Medulla oblongata (tissue), 1 donor: ENCODE measurements around the gene PRMT3.
"Not testable (repeated sequence)": the region's sequence is repeated elsewhere in the genome, so short reads cannot be mapped to it uniquely, and the experiment has no call there.

ENCODE experiments used
- DNase-seq: peaks from one replicate; pipeline ENCODE4 v3.0.0-alpha.2; 2015; ENCODE audit errors: extremely low spot score

PRMT3 gene

GRCh38 chr11:20387261-20388095, at the start of gene PRMT3:
Gene PRMT3 (plus strand): TSS chr11:20387716. CDS start chr11:20387747, 31 bp downstream.
- DNase-seq, result peak; percentile 95

GRCh38 chr11:20342347-20343141, 45.0 kb upstream of the PRMT3 start:
- DNase-seq, result no peak

GRCh38 chr11:20351136-20351535, 36.4 kb upstream of the PRMT3 start:
- no peak for DNase-seq

- DNase-seq, result no peak
These were observed 35.7 kb upstream of the PRMT3 start for GRCh38 chr11:20351751-20352262.

- peak; percentile 76 for DNase-seq
These were observed 33.6 kb upstream of the PRMT3 start for GRCh38 chr11:20353829-20354434.

- DNase-seq, result peak; percentile 60
These were observed 32.0 kb upstream of the PRMT3 start for GRCh38 chr11:20355221-20356219.

- no peak for DNase-seq
These were observed 30.4 kb upstream of the PRMT3 start for GRCh38 chr11:20357150-20357549.

- no peak for DNase-seq
These were observed 26.9 kb upstream of the PRMT3 start for GRCh38 chr11:20360650-20361049.

GRCh38 chr11:20362481-20362880, 25.0 kb upstream of the PRMT3 start:
- no peak for DNase-seq

- DNase-seq, result no peak
These were observed 24.4 kb upstream of the PRMT3 start for GRCh38 chr11:20363149-20363499.

- peak; percentile 79 for DNase-seq
These were observed 23.8 kb upstream of the PRMT3 start, which contains the start of gene HTATIP2 for GRCh38 chr11:20363500-20364340. Gene HTATIP2 (plus strand): TSS chr11:20363714. CDS start chr11:20364238, 524 bp downstream.

- DNase-seq, result no peak
These were observed 23.1 kb upstream of the PRMT3 start for GRCh38 chr11:20364341-20364792.

GRCh38 chr11:20365465-20365864, 22.1 kb upstream of the PRMT3 start:
- not testable (repeated sequence) for DNase-seq

- DNase-seq, result peak; percentile 81
These were observed 20.1 kb upstream of the PRMT3 start for GRCh38 chr11:20367313-20367948.

GRCh38 chr11:20368438-20368837, 19.1 kb upstream of the PRMT3 start:
- DNase-seq, result peak; percentile 54

- no peak for DNase-seq
These were observed 17.7 kb upstream of the PRMT3 start for GRCh38 chr11:20369826-20370225.

GRCh38 chr11:20372081-20372626, 15.4 kb upstream of the PRMT3 start:
- DNase-seq, result no peak

- DNase-seq, result no peak
These were observed 14.4 kb upstream of the PRMT3 start for GRCh38 chr11:20373147-20373546.
